ENCODE results near the gene MEPE.

GRCh38 chr4:87846226-87846625, 13.5 kb downstream of the MEPE start:
- TF ChIP-seq CTCF (IDR thresholded peaks at IDR 0.05; ENCODE audit: insufficient read depth, low read length, poor library complexity, severe bottlenecking): no peak
- TF ChIP-seq EZH2phosphoT487 (conservative IDR thresholded peaks at IDR 0.05; ENCODE audit: low read length): no peak
